Endothelial cell of umbilical vein (primary cell): ENCODE data around the gene USP48. TPM values are rescaled to one million over a fixed set of nuclear protein-coding genes. Genes with fewer than 3 reads are reported as not detected.
A peak's percentile ranks its signal among the peaks of the same experiment; 100 is the strongest.

Experiments
- BruUV-seq: library from RNA; stranded (reverse); fragments of 400-500 nt; replicated peaks from 2 replicates; lab custom pipeline; 2021; lab: Mats Ljungman, UMichigan
- CTCF ChIA-PET: fragments of 300-600, 350-600 bp; sonication (Branson Sonifier 250); formaldehyde crosslinking; loops from one replicate; lab custom pipeline; 2021; ENCODE audit warnings: antibody characterized with exemption, inconsistent platforms; lab: Charles Lee
- POLR2A ChIA-PET: fragments of 300-600, 350-600 bp; sonication (Branson Sonifier 250); formaldehyde crosslinking; loops from one replicate; lab custom pipeline; 2021; ENCODE audit warnings: antibody characterized with exemption, inconsistent platforms; lab: Charles Lee
- DNase-seq: peaks from one replicate; pipeline ENCODE4 v3.0.0-alpha.2; 2011; ENCODE audit warnings: low read depth, low spot score
- FAIRE-seq: peaks from 2 replicates; lab custom pipeline; 2011; peaks lifted over from hg19 to GRCh38; lab: Jason Lieb, UNC
- H2AFZ ChIP-seq: 2 replicates; pipeline ENCODE4 v1.6.0; 2012; ENCODE audit warnings: low read depth, low read length, control low read depth, inconsistent platforms
- H3K27ac ChIP-seq: 2 replicates; pipeline ENCODE4 v1.5.1; 2011; ENCODE audit warnings: low read depth, mild to moderate bottlenecking, control low read depth, low read length, moderate library complexity; ENCODE audit not compliant: insufficient read depth
- H3K27me3 ChIP-seq, 2 experiments: 2 replicates each; pipeline versions ENCODE4 v1.6.0 to v1.6.1; 2011; ENCODE audit warnings: low read length in 2 of 2, mixed read lengths in 1 of 2; ENCODE audit not compliant: control insufficient read depth in 2 of 2, insufficient read depth in 2 of 2
- H3K36me3 ChIP-seq, 2 experiments: 2 replicates in 1 of 2; 3 replicates in 1 of 2; pipeline ENCODE4 v1.5.1; 2011; ENCODE audit warnings: low read length in 2 of 2, mild to moderate bottlenecking in 1 of 2, moderate library complexity in 1 of 2; ENCODE audit not compliant: control insufficient read depth in 2 of 2, insufficient read depth in 2 of 2; ENCODE audit errors: extremely low read depth in 1 of 2
- H3K4me1 ChIP-seq: 3 replicates; pipeline ENCODE4 v1.5.1; 2011; ENCODE audit warnings: mild to moderate bottlenecking, low read length; ENCODE audit not compliant: control insufficient read depth, insufficient read depth; ENCODE audit errors: extremely low read depth
- H3K4me2 ChIP-seq: 2 replicates; pipeline ENCODE4 v1.6.1; 2011; ENCODE audit warnings: low read length, control low read depth, mixed read lengths; ENCODE audit not compliant: insufficient read depth
- H3K4me3 ChIP-seq, 3 experiments: fragments of 200-600 bp in 1 of 3; sonication (generic), shearing (Covaris generic) in 1 of 3; replicated peaks in 1 of 3; 2 replicates each; pipeline ENCODE4 v1.5.1; 2011 to 2016; ENCODE audit warnings: control low read depth in 3 of 3, low read length in 3 of 3, mild to moderate bottlenecking in 2 of 3, inconsistent platforms in 1 of 3, low read depth in 1 of 3, moderate library complexity in 1 of 3; ENCODE audit not compliant: insufficient read depth in 1 of 3
- H3K79me2 ChIP-seq: 2 replicates; pipeline ENCODE4 v1.6.0; 2012; ENCODE audit warnings: low read length, inconsistent platforms; ENCODE audit not compliant: control insufficient read depth, insufficient read depth
- H3K9ac ChIP-seq: replicated peaks from 2 replicates; pipeline ENCODE3; 2011; ENCODE audit warnings: low read length, control low read depth; ENCODE audit not compliant: insufficient read depth; ENCODE audit errors: extremely low read depth
- H3K9me1 ChIP-seq: replicated peaks from 3 replicates; pipeline ENCODE4 v1.6.0; 2011; ENCODE audit warnings: mild to moderate bottlenecking, low read length; ENCODE audit not compliant: control insufficient read depth, insufficient read depth; ENCODE audit errors: extremely low read depth
- H3K9me3 ChIP-seq: replicated peaks from 2 replicates; pipeline ENCODE4 v1.5.1; 2012; ENCODE audit warnings: low read length, inconsistent platforms; ENCODE audit not compliant: control insufficient read depth, insufficient read depth
- H4K20me1 ChIP-seq: replicated peaks from 2 replicates; pipeline ENCODE3; 2011; ENCODE audit warnings: mild to moderate bottlenecking, low read length; ENCODE audit not compliant: control insufficient read depth, insufficient read depth; ENCODE audit errors: extremely low read depth
- EZH2 ChIP-seq: IDR thresholded peaks from 2 replicates; pipeline ENCODE4 v1.6.1; 2012; ENCODE audit warnings: borderline replicate concordance, low read depth, mild to moderate bottlenecking, moderate library complexity, low read length, inconsistent platforms; ENCODE audit not compliant: severe bottlenecking
- FOS ChIP-seq: IDR thresholded peaks from 2 replicates; pipeline ENCODE4 v1.6.1; 2011; ENCODE audit warnings: mild to moderate bottlenecking, low read length, moderate library complexity, borderline replicate concordance; ENCODE audit not compliant: insufficient read depth
- GATA2 ChIP-seq: IDR thresholded peaks from 2 replicates; pipeline ENCODE4 v1.7.0; 2011; ENCODE audit warnings: low read depth, mild to moderate bottlenecking, moderate library complexity, mixed read lengths, low read length; ENCODE audit not compliant: insufficient read length, insufficient read depth
- JUN ChIP-seq: IDR thresholded peaks from 2 replicates; pipeline ENCODE4 v1.6.1; 2011; ENCODE audit warnings: borderline replicate concordance, low read depth; ENCODE audit not compliant: insufficient read length, insufficient read depth
- MYC ChIP-seq: IDR thresholded peaks from one replicate; pipeline ENCODE4 v1.6.1; 2011; ENCODE audit warnings: mild to moderate bottlenecking, low read depth, low read length
- POLR2A ChIP-seq: IDR thresholded peaks from 2 replicates; pipeline ENCODE4 v1.6.1; 2012; ENCODE audit warnings: low read depth, mild to moderate bottlenecking, control low read depth, low read length
- POLR2AphosphoS5 ChIP-seq: IDR thresholded peaks from 2 replicates; pipeline ENCODE4 v1.6.1; 2012; ENCODE audit warnings: low read depth, mild to moderate bottlenecking, control low read depth, low read length, moderate library complexity; ENCODE audit not compliant: insufficient read depth
- dilution Hi-C: fragments of 300-500 bp; cut with MboI; formaldehyde crosslinking; loops from one replicate; pipeline ENCODE4 v1.15.0; 2019; ENCODE audit warnings: low sequenced_read_pairs; ENCODE audit not compliant: extremely low pct_ligation_motif_present
- intact Hi-C: fragments of 100-400 bp; cut with micrococcal nuclease; formaldehyde crosslinking; loops from one replicate; pipeline ENCODE4 v1.10.0; 2022
- polyA plus RNA-seq, 4 experiments: library from polyadenylated mRNA; depleted of rRNA in 3 of 4; stranded (reverse) in 3 of 4; unstranded in 1 of 4; fragments of >200 nt; gene quantifications; 2 replicates each; pipeline versions ENCODE4 v1.2.1 to v1.2.3, GENCODE V29; 2011 to 2012; ENCODE audit warnings: missing spikeins in 1 of 4
- total RNA-seq: library from RNA; stranded (reverse); gene quantifications from 2 replicates; pipeline ENCODE4 v1.2.3, GENCODE V29; 2021
- TF ChIP-seq, protein P1 (sequence below): IDR thresholded peaks from 2 replicates; pipeline ENCODE4 v1.6.1; 2011; ENCODE audit not compliant: insufficient read depth, insufficient read length
- TF ChIP-seq, protein P2 (sequence below), 2 donors: IDR thresholded peaks; 1 replicate in 1 of 2; 2 replicates in 1 of 2; pipeline ENCODE4 v1.5.1; 2011; ENCODE audit warnings: low read length in 2 of 2, mild to moderate bottlenecking in 2 of 2, moderate library complexity in 2 of 2, control low read depth in 1 of 2, inconsistent platforms in 1 of 2, low read depth in 1 of 2; ENCODE audit not compliant: insufficient read depth in 1 of 2; ENCODE audit errors: extremely low read depth in 1 of 2

The USP48 gene
- total and polyA plus RNA-seq, 2 donors (not counting 3 experiments of a cell fraction or from before 2014, with no cell fraction given) = 27.2 to 149 TPM

DNA sequence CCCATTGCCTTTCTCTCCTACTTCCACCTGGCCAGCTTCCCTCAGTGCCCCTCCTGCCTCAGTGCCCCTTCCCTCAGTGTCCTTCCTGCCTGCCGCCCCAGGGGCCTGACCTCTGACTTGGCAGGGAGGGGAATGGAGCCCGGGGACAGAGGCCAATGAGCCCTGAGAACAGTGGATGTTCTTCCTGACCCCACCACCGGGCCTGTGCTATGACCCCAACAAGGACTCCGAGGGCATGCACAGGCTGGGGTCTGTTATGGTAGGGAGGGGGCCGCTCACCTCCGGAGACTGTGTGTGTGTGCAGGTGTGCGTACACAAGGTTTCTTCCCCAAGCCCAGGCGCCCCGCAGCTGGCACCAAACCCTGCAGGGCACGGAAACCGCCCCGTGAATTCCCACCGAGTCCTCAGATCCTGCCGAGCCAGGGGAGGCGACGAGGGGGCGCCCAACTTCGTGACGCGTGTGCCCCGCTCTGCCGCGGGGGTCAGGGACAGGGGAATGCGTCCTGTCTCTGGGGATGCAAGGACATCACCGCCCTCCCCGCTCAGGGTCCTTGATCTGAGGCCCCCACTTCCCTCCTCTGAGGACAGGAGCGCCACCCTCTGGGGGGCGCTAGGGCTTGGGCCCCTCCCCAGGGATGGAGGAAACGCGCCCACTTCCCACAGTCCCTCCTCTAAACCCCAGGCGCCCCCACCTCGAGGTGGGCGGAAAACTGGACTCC lies 114.6 kb downstream of the USP48 start:
- Histone ChIP-seq H2AFZ (no peak overlapping the region), H3K36me3 (no peaks in the 10 kb centered on the region), H3K27ac (no peak overlapping the region), H3K79me2 (no peaks in the 10 kb centered on the region), H3K27me3 (peaks cover 19 to 27% of the 10 kb centered on the region in 2 experiments), H3K4me1 (peaks cover 10% of the 10 kb centered on the region), H3K9me1 (no peaks in the 10 kb centered on the region), H4K20me1 (no peaks in the 10 kb centered on the region), H3K4me2 (no peak overlapping the region), H3K9me3 (no peaks in the 10 kb centered on the region), H3K9ac (no peak overlapping the region), H3K4me3 (no peak overlapping the region)
- no TSS peak for BruUV-seq
- no peak for FAIRE-seq
- ChIA-PET POLR2A (no interaction called here), CTCF (no interaction called here)
- dilution Hi-C loops (no loop called here), intact Hi-C loops (no loop called here)
- no peak for DNase-seq
- TF ChIP-seq, protein P1, sequence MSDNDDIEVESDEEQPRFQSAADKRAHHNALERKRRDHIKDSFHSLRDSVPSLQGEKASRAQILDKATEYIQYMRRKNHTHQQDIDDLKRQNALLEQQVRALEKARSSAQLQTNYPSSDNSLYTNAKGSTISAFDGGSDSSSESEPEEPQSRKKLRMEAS = no peak
- TF ChIP-seq FOS (no peak), EZH2 (peak; percentile 1)

DNA sequence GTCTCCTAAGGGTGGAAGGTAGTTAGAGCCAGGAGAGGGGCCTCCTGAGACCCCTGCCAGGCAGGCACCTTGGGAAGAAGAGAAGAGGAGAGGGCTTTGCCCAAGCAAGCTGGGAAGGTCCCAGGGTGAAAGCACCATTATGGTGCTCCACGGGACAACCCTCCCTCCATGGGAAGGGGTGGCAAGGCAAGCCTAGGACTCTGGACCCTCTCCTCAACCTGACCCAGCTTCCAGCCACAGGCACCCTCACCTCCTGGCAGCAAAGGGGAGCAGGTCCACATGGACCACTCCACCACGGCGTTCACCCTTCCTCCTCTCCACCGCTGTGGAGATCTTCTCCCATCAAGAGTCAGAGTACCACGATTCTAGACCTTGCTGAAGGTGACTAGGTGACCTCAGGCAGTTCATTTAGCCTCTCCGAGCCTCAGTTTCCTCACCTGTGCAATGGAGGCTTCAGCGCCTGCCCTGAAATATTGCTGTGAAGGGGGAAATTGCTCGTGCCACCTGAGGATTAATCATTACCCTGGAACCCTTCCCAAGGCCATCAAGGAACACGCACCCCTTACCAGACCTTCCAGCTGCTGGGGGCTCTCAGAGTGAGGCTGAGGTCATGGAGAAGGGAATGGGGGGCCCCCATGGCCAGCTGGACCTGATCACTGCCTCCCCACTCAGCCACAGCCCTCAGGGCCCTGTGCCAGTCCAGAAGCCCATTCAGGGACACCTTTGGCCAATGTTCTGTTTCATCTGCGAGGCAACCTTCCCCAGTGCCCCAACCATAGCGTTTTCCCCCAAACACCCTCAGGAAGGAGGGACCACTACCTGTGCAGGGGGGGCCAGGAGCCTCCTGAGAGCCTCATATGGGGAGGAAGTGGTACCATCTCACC lies 115.4 kb downstream of the USP48 start:
- H3K9ac ChIP-seq = no peak overlapping the region
- dilution Hi-C loops (no loop called here), intact Hi-C loops (no loop called here)
- peaks cover 6% of the 10 kb centered on the region for H3K4me1 ChIP-seq
- H3K9me1 ChIP-seq = no peaks in the 10 kb centered on the region
- no peak overlapping the region for H3K4me2 ChIP-seq
- H3K27ac ChIP-seq = no peak overlapping the region
- no peak for TF ChIP-seq FOS
- no peak for TF ChIP-seq JUN
- TF ChIP-seq EZH2 = no peak
- TF ChIP-seq GATA2 = no peak
- no peak for TF ChIP-seq POLR2A
- no peak for TF ChIP-seq MYC
- TF ChIP-seq, protein P2, sequence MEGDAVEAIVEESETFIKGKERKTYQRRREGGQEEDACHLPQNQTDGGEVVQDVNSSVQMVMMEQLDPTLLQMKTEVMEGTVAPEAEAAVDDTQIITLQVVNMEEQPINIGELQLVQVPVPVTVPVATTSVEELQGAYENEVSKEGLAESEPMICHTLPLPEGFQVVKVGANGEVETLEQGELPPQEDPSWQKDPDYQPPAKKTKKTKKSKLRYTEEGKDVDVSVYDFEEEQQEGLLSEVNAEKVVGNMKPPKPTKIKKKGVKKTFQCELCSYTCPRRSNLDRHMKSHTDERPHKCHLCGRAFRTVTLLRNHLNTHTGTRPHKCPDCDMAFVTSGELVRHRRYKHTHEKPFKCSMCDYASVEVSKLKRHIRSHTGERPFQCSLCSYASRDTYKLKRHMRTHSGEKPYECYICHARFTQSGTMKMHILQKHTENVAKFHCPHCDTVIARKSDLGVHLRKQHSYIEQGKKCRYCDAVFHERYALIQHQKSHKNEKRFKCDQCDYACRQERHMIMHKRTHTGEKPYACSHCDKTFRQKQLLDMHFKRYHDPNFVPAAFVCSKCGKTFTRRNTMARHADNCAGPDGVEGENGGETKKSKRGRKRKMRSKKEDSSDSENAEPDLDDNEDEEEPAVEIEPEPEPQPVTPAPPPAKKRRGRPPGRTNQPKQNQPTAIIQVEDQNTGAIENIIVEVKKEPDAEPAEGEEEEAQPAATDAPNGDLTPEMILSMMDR (IDR thresholded peaks at IDR 0.05; ENCODE audit: extremely low read depth in 1 of 2, insufficient read depth in 1 of 2, low read depth in 1 of 2, low read length in 2 of 2) = no peak
- no peak for TF ChIP-seq POLR2AphosphoS5
- TF ChIP-seq, protein P1 = no peak
- peaks cover 19 to 27% of the 10 kb centered on the region in 2 experiments for H3K27me3 ChIP-seq
- no peaks in the 10 kb centered on the region for H3K9me3 ChIP-seq
- no peaks in the 10 kb centered on the region for H3K79me2 ChIP-seq
- H4K20me1 ChIP-seq = no peaks in the 10 kb centered on the region
- DNase-seq (no peak), FAIRE-seq (no peak)
- H3K36me3 ChIP-seq = no peaks in the 10 kb centered on the region
- H2AFZ ChIP-seq = no peak overlapping the region
- no TSS peak for BruUV-seq
- ChIA-PET POLR2A (no interaction called here), CTCF (no interaction called here)
- no peak overlapping the region for H3K4me3 ChIP-seq
